K562 (cell line): ENCODE results near the gene PRR11. TPM values are rescaled to one million over a fixed set of nuclear protein-coding genes. Genes with fewer than 3 reads are reported as not detected.

Source experiments
- ATAC-seq: fragments of 200-7000 bp; cut with Tn5 transposase; 3 replicates; pipeline ENCODE4 v1.9.1; 2020; ENCODE audit warnings: moderate library complexity
- BruUV-seq: library from RNA; stranded (reverse); fragments of 400-500 nt; replicated peaks from 2 replicates; lab custom pipeline; 2021; lab: Mats Ljungman, UMichigan
- CTCF ChIA-PET: fragments of 300-600 bp; formaldehyde crosslinking; extraction: SDS; loops from one replicate; lab custom pipeline; 2021; ENCODE audit warnings: low intra/inter-chr PET ratio; lab: Yijun Ruan, JAX
- POLR2A ChIA-PET: fragments of 300-600, 350-650 bp; sonication (Branson Sonifier 250); formaldehyde crosslinking; extraction: SDS; loops from one replicate; lab custom pipeline; 2021; ENCODE audit warnings: antibody characterized with exemption, inconsistent platforms; lab: Yijun Ruan, JAX
- DNase-seq, 4 experiments: peaks; one replicate each; pipeline versions ENCODE4 v3.0.0 to v3.0.0-alpha.2; 2011 to 2018; ENCODE audit warnings: low spot score in 3 of 4, mixed read lengths in 3 of 4; ENCODE audit errors: extremely low read depth in 1 of 4
- FAIRE-seq: peaks from 2 replicates; lab custom pipeline; 2011; peaks lifted over from hg19 to GRCh38; lab: Jason Lieb, UNC
- H2AFZ ChIP-seq: 2 replicates; pipeline ENCODE4 v1.6.0; 2011; ENCODE audit warnings: low read depth, low read length, control low read depth, inconsistent platforms
- H3K27ac ChIP-seq: fragments of 200-600 bp; 3 replicates; pipeline ENCODE4 v1.8.0; 2011; ENCODE audit warnings: low read depth, mild to moderate bottlenecking, control low read depth, inconsistent platforms, low read length, moderate library complexity, mixed read lengths; ENCODE audit errors: extremely low read depth
- H3K27me3 ChIP-seq, 2 experiments: fragments of 300-600 bp in 1 of 2; 2 replicates in 1 of 2; 3 replicates in 1 of 2; pipeline versions ENCODE4 v1.6.0 to v1.8.0; 2011; ENCODE audit warnings: inconsistent platforms in 2 of 2, low read length in 2 of 2, mild to moderate bottlenecking in 1 of 2, mixed read lengths in 1 of 2, moderate library complexity in 1 of 2; ENCODE audit not compliant: control insufficient read depth in 2 of 2, insufficient read depth in 2 of 2
- H3K36me3 ChIP-seq: fragments of 300-600 bp; 3 replicates; pipeline ENCODE4 v1.8.0; 2011; ENCODE audit warnings: mild to moderate bottlenecking, low read length, inconsistent platforms; ENCODE audit not compliant: control insufficient read depth, insufficient read depth
- H3K4me1 ChIP-seq, 2 experiments: fragments of 200-600 bp in 1 of 2; replicated peaks in 1 of 2; 2 replicates in 1 of 2; 3 replicates in 1 of 2; pipeline versions ENCODE4 v1.5.1 to v1.8.0; 2011; ENCODE audit warnings: inconsistent platforms in 2 of 2, low read length in 2 of 2, mild to moderate bottlenecking in 1 of 2, mixed read lengths in 1 of 2, moderate library complexity in 1 of 2; ENCODE audit not compliant: control insufficient read depth in 2 of 2, insufficient read depth in 2 of 2
- H3K4me2 ChIP-seq: 2 replicates; pipeline ENCODE4 v1.6.1; 2011; ENCODE audit warnings: low read length, control low read depth, inconsistent platforms, mixed read lengths; ENCODE audit not compliant: insufficient read depth
- H3K4me3 ChIP-seq: fragments of 200-600 bp; sonication (generic), shearing (Covaris generic); 2 replicates; pipeline ENCODE4 v1.5.1; 2016; ENCODE audit warnings: control low read depth, inconsistent platforms
- H3K79me2 ChIP-seq: fragments of 200-600 bp; 3 replicates; pipeline ENCODE4 v1.8.0; 2011; ENCODE audit warnings: low read length, inconsistent platforms; ENCODE audit not compliant: control insufficient read depth, insufficient read depth
- H3K9ac ChIP-seq, 2 experiments: 2 replicates each; pipeline versions ENCODE4 v1.6.0 to v1.6.1; 2011; ENCODE audit warnings: low read depth in 2 of 2, low read length in 2 of 2, control low read depth in 1 of 2, inconsistent platforms in 1 of 2, mild to moderate bottlenecking in 1 of 2, mixed read lengths in 1 of 2; ENCODE audit not compliant: insufficient read depth in 1 of 2
- H3K9me1 ChIP-seq: one replicate; pipeline ENCODE4 v1.6.0; 2011; ENCODE audit warnings: inconsistent platforms, mild to moderate bottlenecking, low read length, moderate library complexity; ENCODE audit not compliant: control insufficient read depth, insufficient read depth
- H3K9me3 ChIP-seq: replicated peaks from 2 replicates; pipeline ENCODE4 v1.5.1; 2011; ENCODE audit warnings: low read depth, low read length, inconsistent platforms; ENCODE audit not compliant: control insufficient read depth, insufficient read depth
- H4K20me1 ChIP-seq: replicated peaks from 2 replicates; pipeline ENCODE4 v1.6.1; 2011; ENCODE audit warnings: low read length, inconsistent platforms, mixed read lengths; ENCODE audit not compliant: control insufficient read depth, insufficient read depth
- FOXA1 ChIP-seq: fragments of 450-650 bp; IDR thresholded peaks from 2 replicates; pipeline ENCODE4 v1.6.1; 2016; ENCODE audit warnings: mild to moderate bottlenecking, borderline replicate concordance
- GATAD2B ChIP-seq: fragments of 450-650 bp; IDR thresholded peaks from 2 replicates; pipeline ENCODE4 v1.6.1; 2017; ENCODE audit warnings: mild to moderate bottlenecking, borderline replicate concordance
- TBL1XR1 ChIP-seq, 2 experiments: IDR thresholded peaks; 2 replicates each; pipeline ENCODE4 v1.6.1; 2012; ENCODE audit warnings: improper control_type of control experiment in 2 of 2, low read length in 2 of 2, mild to moderate bottlenecking in 1 of 2
- ZNF318 ChIP-seq, 2 experiments: fragments of 450-650 bp; IDR thresholded peaks; 2 replicates each; pipeline ENCODE4 v1.6.1; 2016; ENCODE audit warnings: mild to moderate bottlenecking in 2 of 2, borderline replicate concordance in 1 of 2, low read depth in 1 of 2, moderate library complexity in 1 of 2
- ZNF551 ChIP-seq: fragments of 250-450 bp; sonication (Bioruptor Pico); IDR thresholded peaks from 2 replicates; pipeline ENCODE4 v1.5.0; 2021; ENCODE audit warnings: mild to moderate bottlenecking, moderate library complexity
- ZNF695 ChIP-seq: fragments of 450-650 bp; formaldehyde crosslinking; IDR thresholded peaks from 2 replicates; pipeline ENCODE4 v1.4.0; 2020; ENCODE audit warnings: mild to moderate bottlenecking, moderate library complexity
- WGBS: fragments of 100-300 bp; shearing (Covaris generic); methylation state at CpG from one replicate; pipeline ENCODE4 v1.1.6; 2016; ENCODE audit warnings: low coverage, mixed read lengths; ENCODE audit not compliant: insufficient coverage; ENCODE audit errors: missing lambda C conversion rate; 5-methylcytosine and 5-hydroxymethylcytosine counted together
- in situ Hi-C: fragments of 300-500 bp; cut with MboI; formaldehyde crosslinking; loops from 4 replicates; pipeline ENCODE4 v1.15.0; 2018; ENCODE audit warnings: inconsistent platforms, mixed read lengths
- intact Hi-C: fragments of 100-400 bp; cut with micrococcal nuclease; formaldehyde crosslinking; loops from 2 replicates; pipeline ENCODE4 v1.14.2; 2022
- polyA plus RNA-seq, 8 experiments: library from polyadenylated mRNA; depleted of rRNA in 4 of 8; stranded (reverse) in 5 of 8; unstranded in 3 of 8; fragments of >200 nt; fragmentation: Nextera tagmentation in 2 of 8; fragmentation: Illumina TruSeq in 1 of 8; extraction: Ambion mirVana in 2 of 8; extraction: Trizol in 1 of 8; gene quantifications; 2 replicates each; pipeline versions ENCODE4 v1.2.1 to v1.2.3, GENCODE V29; 2011 to 2014; ENCODE audit warnings: inconsistent platforms in 1 of 8, missing spikeins in 1 of 8
- total RNA-seq, 7 experiments: library from RNA; depleted of rRNA in 6 of 7; stranded (reverse); fragments of >200 nt in 6 of 7; fragmentation: Illumina TruSeq in 2 of 7; extraction: Trizol in 2 of 7; gene quantifications; 2 replicates each; pipeline versions ENCODE4 v1.2.1 to v1.2.3, GENCODE V29; 2011 to 2021; ENCODE audit warnings: low replicate concordance in 1 of 7
- TF ChIP-seq, protein P1 (sequence below): sonication (generic); formaldehyde crosslinking; IDR thresholded peaks from 2 replicates; pipeline ENCODE4 v1.5.0; 2020; ENCODE audit warnings: missing genetic modification reagents

Gene PRR11
- total and polyA plus RNA-seq, 9 of the 15 experiments (the other 6 are each of a cell fraction or from before 2014, with no cell fraction given): 13.3 to 75.2 (median 46.4) TPM

GRCh38 chr17:59193336-59193862 is 37.9 kb downstream of the PRR11 start:
- Histone ChIP-seq H3K9me1 (no peaks in the 10 kb centered on the region), H3K4me2 (no peak overlapping the region), H3K9me3 (no peaks in the 10 kb centered on the region), H3K27me3 (no peaks in the 10 kb centered on the region), H3K27ac (no peak overlapping the region), H3K79me2 (no peaks in the 10 kb centered on the region), H3K4me3 (no peak overlapping the region), H2AFZ (no peak overlapping the region), H3K4me1 (no peaks in the 10 kb centered on the region), H4K20me1 (no peaks in the 10 kb centered on the region), H3K36me3 (peaks cover 66% of the 10 kb centered on the region), H3K9ac (no peak overlapping the region)
- no TSS peak for BruUV-seq
- FAIRE-seq (no peak), DNase-seq (no peak), ATAC-seq (no peak)
- no peak for TF ChIP-seq ZNF551 (CRISPR knock-in tag)
- no peak for TF ChIP-seq FOXA1
- no peak for TF ChIP-seq ZNF695
- 89% methylated on average over 3 of the region's 3 CpGs for WGBS
- POLR2A ChIA-PET: interaction anchor here (0.9 kb wide), 1 partner anchor 10 kb away, joined by 3 read pairs; no protein-coding TSS in a partner anchor
- CTCF ChIA-PET: no interaction called here
- in situ Hi-C loops (no loop called here), intact Hi-C loops (no loop called here)

GRCh38 chr17:59199398-59199797 is 43.9 kb downstream of the PRR11 start:
- ChIA-PET CTCF (no interaction called here), POLR2A (no interaction called here)
- Histone ChIP-seq H3K4me2 (no peak overlapping the region), H3K4me3 (no peak overlapping the region), H3K36me3 (peaks cover 71% of the 10 kb centered on the region), H3K9me1 (no peaks in the 10 kb centered on the region), H3K79me2 (no peaks in the 10 kb centered on the region), H3K4me1 (no peaks in the 10 kb centered on the region), H3K9me3 (no peaks in the 10 kb centered on the region), H2AFZ (no peak overlapping the region), H3K27me3 (no peaks in the 10 kb centered on the region), H4K20me1 (no peaks in the 10 kb centered on the region), H3K27ac (no peak overlapping the region), H3K9ac (no peak overlapping the region)
- intact Hi-C loops (no loop called here), in situ Hi-C loops (no loop called here)
- no peak for FAIRE-seq
- 79% methylated on average over 4 of the region's 4 CpGs for WGBS
- BruUV-seq: no TSS peak
- ATAC-seq: no peak
- no peak for DNase-seq
- TF ChIP-seq ZNF318 (IDR thresholded peaks at IDR 0.05; ENCODE audit: borderline replicate concordance in 1 of 2, low read depth in 1 of 2) (no peak), GATAD2B (no peak), TBL1XR1 (IDR thresholded peaks at IDR 0.05; ENCODE audit: low read length in 2 of 2) (no peak)
- TF ChIP-seq, protein P1, sequence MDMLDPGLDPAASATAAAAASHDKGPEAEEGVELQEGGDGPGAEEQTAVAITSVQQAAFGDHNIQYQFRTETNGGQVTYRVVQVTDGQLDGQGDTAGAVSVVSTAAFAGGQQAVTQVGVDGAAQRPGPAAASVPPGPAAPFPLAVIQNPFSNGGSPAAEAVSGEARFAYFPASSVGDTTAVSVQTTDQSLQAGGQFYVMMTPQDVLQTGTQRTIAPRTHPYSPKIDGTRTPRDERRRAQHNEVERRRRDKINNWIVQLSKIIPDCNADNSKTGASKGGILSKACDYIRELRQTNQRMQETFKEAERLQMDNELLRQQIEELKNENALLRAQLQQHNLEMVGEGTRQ (CRISPR knock-in tag): no peak
